Measurements from ENCODE around the gene SLC39A7.

DNA sequence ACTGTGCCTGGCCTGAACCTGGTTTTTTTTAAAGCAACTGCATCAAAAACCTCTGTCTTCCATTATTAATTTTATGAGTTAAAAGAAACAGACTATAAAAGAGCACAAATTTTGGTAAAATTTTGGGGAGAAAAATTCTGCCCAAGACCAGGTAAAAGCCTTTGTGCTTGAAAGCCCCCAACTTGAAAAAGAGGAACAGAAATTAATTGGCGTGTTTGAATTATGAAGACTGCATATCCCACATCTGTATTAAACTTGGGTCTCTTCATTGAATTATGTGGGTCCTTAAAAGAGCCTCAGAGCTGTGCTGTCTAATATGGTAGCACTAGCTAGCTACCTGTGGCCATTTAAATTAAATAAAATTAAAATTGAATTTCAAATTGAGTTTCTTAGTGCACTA is 49.6 kb upstream of the SLC39A7 start:
- TF ChIP-seq, protein P1, sequence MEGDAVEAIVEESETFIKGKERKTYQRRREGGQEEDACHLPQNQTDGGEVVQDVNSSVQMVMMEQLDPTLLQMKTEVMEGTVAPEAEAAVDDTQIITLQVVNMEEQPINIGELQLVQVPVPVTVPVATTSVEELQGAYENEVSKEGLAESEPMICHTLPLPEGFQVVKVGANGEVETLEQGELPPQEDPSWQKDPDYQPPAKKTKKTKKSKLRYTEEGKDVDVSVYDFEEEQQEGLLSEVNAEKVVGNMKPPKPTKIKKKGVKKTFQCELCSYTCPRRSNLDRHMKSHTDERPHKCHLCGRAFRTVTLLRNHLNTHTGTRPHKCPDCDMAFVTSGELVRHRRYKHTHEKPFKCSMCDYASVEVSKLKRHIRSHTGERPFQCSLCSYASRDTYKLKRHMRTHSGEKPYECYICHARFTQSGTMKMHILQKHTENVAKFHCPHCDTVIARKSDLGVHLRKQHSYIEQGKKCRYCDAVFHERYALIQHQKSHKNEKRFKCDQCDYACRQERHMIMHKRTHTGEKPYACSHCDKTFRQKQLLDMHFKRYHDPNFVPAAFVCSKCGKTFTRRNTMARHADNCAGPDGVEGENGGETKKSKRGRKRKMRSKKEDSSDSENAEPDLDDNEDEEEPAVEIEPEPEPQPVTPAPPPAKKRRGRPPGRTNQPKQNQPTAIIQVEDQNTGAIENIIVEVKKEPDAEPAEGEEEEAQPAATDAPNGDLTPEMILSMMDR (IDR thresholded peaks at IDR 0.05; ENCODE audit: low read depth, low read length) = no peak
- no peak for TF ChIP-seq POLR2A (IDR thresholded peaks at IDR 0.05; ENCODE audit: extremely low read depth, insufficient read length)
- TF ChIP-seq, protein P2, sequence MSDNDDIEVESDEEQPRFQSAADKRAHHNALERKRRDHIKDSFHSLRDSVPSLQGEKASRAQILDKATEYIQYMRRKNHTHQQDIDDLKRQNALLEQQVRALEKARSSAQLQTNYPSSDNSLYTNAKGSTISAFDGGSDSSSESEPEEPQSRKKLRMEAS (IDR thresholded peaks at IDR 0.05; ENCODE audit: low read depth, low read length) = no peak

All from NB4 (cell line).